WTC11 (cell line): ENCODE measurements around the gene PURA. TPM values are rescaled to one million over a fixed set of nuclear protein-coding genes. Genes with fewer than 3 reads are reported as not detected.

ENCODE experiments used
- ATAC-seq: fragments of 200-7000 bp; cut with Tn5 transposase; 2 replicates; pipeline ENCODE4 v1.10.0; 2021; ENCODE audit warnings: mild to moderate bottlenecking, moderate library complexity
- CTCF ChIA-PET: fragments of 300-600 bp; sonication (Branson Sonifier 250); formaldehyde crosslinking; loops from one replicate; lab custom pipeline; 2021; ENCODE audit warnings: antibody characterized with exemption; lab: Charles Lee
- POLR2A ChIA-PET: fragments of 350-600 bp; sonication (Branson Sonifier 250); formaldehyde crosslinking; loops from one replicate; lab custom pipeline; 2021; ENCODE audit warnings: antibody characterized with exemption; lab: Charles Lee
- DNase-seq: peaks from one replicate; pipeline ENCODE4 v3.0.0; 2021; ENCODE audit warnings: low spot score
- H3K27ac Mint-ChIP-seq: 2 replicates; pipeline ENCODE4 v1.8.0; 2021; ENCODE audit warnings: mixed read lengths
- H3K27me3 Mint-ChIP-seq: 2 replicates; pipeline ENCODE4 v1.8.0; 2021; ENCODE audit warnings: low read depth, mild to moderate bottlenecking, moderate library complexity, mixed read lengths
- H3K36me3 Mint-ChIP-seq: 2 replicates; pipeline ENCODE4 v1.8.0; 2021; ENCODE audit warnings: mixed read lengths
- H3K4me1 Mint-ChIP-seq: 2 replicates; pipeline ENCODE4 v1.8.0; 2022; ENCODE audit warnings: mixed read lengths
- H3K4me3 Mint-ChIP-seq: 2 replicates; pipeline ENCODE4 v1.8.0; 2021; ENCODE audit warnings: mild to moderate bottlenecking, moderate library complexity, mixed read lengths
- H3K9me3 Mint-ChIP-seq: 2 replicates; pipeline ENCODE4 v1.8.0; 2021; ENCODE audit warnings: mixed read lengths
- ATF2 ChIP-seq: sonication (generic); formaldehyde crosslinking; IDR thresholded peaks from 2 replicates; pipeline ENCODE4 v1.8.1; 2022; ENCODE audit warnings: low read depth, missing genetic modification reagents, borderline replicate concordance
- CBFB ChIP-seq: sonication (generic); formaldehyde crosslinking; IDR thresholded peaks from 2 replicates; pipeline ENCODE4 v1.8.1; 2022; ENCODE audit warnings: mild to moderate bottlenecking, low read depth, missing genetic modification reagents
- FOXJ3 ChIP-seq: sonication (generic); formaldehyde crosslinking; IDR thresholded peaks from 2 replicates; pipeline ENCODE4 v1.9.0; 2021; ENCODE audit warnings: missing genetic modification reagents, mild to moderate bottlenecking, borderline replicate concordance
- FOXK1 ChIP-seq: sonication (generic); formaldehyde crosslinking; IDR thresholded peaks from 2 replicates; pipeline ENCODE4 v1.8.0; 2022; ENCODE audit warnings: mild to moderate bottlenecking, moderate library complexity, missing genetic modification reagents
- JAZF1 ChIP-seq: fragments of 250-450 bp; sonication (Bioruptor Pico); IDR thresholded peaks from 2 replicates; pipeline ENCODE4 v1.9.0; 2021; ENCODE audit warnings: moderate library complexity, mild to moderate bottlenecking, inconsistent platforms
- NR2C2 ChIP-seq: sonication (generic); formaldehyde crosslinking; IDR thresholded peaks from 2 replicates; pipeline ENCODE4 v1.8.0; 2022; ENCODE audit warnings: mild to moderate bottlenecking, missing genetic modification reagents
- NR3C1 ChIP-seq: sonication (generic); formaldehyde crosslinking; conservative IDR thresholded peaks from 2 replicates; pipeline ENCODE4 v1.8.1; 2023; ENCODE audit warnings: low read depth, mild to moderate bottlenecking, missing genetic modification reagents
- RELA ChIP-seq: sonication (generic); formaldehyde crosslinking; IDR thresholded peaks from 2 replicates; pipeline ENCODE4 v1.8.1; 2022; ENCODE audit warnings: missing genetic modification reagents, mild to moderate bottlenecking, borderline replicate concordance
- SMAD3 ChIP-seq: sonication (generic); formaldehyde crosslinking; IDR thresholded peaks from 2 replicates; pipeline ENCODE4 v1.8.0; 2022; ENCODE audit warnings: missing genetic modification reagents, mild to moderate bottlenecking, borderline replicate concordance
- SP1 ChIP-seq: sonication (generic); formaldehyde crosslinking; conservative IDR thresholded peaks from 2 replicates; pipeline ENCODE4 v1.8.1; 2022; ENCODE audit warnings: missing genetic modification reagents
- TEAD1 ChIP-seq: sonication (generic); formaldehyde crosslinking; IDR thresholded peaks from 2 replicates; pipeline ENCODE4 v1.8.0; 2022; ENCODE audit warnings: mild to moderate bottlenecking, missing genetic modification reagents
- ZMAT4 ChIP-seq: fragments of 250-450 bp; sonication (Bioruptor Pico); IDR thresholded peaks from 2 replicates; pipeline ENCODE4 v1.9.0; 2021; ENCODE audit warnings: mild to moderate bottlenecking
- ZNF121 ChIP-seq: sonication (generic); formaldehyde crosslinking; IDR thresholded peaks from 2 replicates; pipeline ENCODE4 v1.8.0; 2023; ENCODE audit warnings: missing genetic modification reagents
- ZNF263 ChIP-seq: sonication (generic); formaldehyde crosslinking; IDR thresholded peaks from 2 replicates; pipeline ENCODE4 v1.8.1; 2022; ENCODE audit warnings: low read depth, mild to moderate bottlenecking, moderate library complexity, missing genetic modification reagents
- ZNF671 ChIP-seq: fragments of 250-450 bp; sonication (Bioruptor Pico); IDR thresholded peaks from 2 replicates; pipeline ENCODE4 v1.8.0; 2021; ENCODE audit warnings: mild to moderate bottlenecking
- total RNA-seq: library from RNA; stranded (reverse); gene quantifications from 3 replicates; pipeline ENCODE4 v1.2.3, GENCODE V29; 2021
- TF ChIP-seq, protein P1 (sequence below): sonication (generic); formaldehyde crosslinking; IDR thresholded peaks from 2 replicates; pipeline ENCODE4 v1.8.0; 2022; ENCODE audit warnings: mild to moderate bottlenecking, missing genetic modification reagents
- TF ChIP-seq, protein P2 (sequence below): sonication (generic); formaldehyde crosslinking; conservative IDR thresholded peaks from 2 replicates; pipeline ENCODE4 v1.8.1; 2022; ENCODE audit warnings: mild to moderate bottlenecking, missing genetic modification reagents
- TF ChIP-seq, protein P3 (sequence below): sonication (generic); formaldehyde crosslinking; IDR thresholded peaks from 2 replicates; pipeline ENCODE4 v1.8.1; 2022; ENCODE audit warnings: mild to moderate bottlenecking, missing genetic modification reagents, moderate library complexity, borderline replicate concordance
- TF ChIP-seq, protein P4 (sequence below): fragments of 200-600 bp; IDR thresholded peaks from 2 replicates; pipeline ENCODE4 v1.8.0; 2022; ENCODE audit warnings: antibody characterized with exemption
- TF ChIP-seq, protein P5 (sequence below): sonication (generic); formaldehyde crosslinking; IDR thresholded peaks from 2 replicates; pipeline ENCODE4 v1.8.1; 2023; ENCODE audit warnings: mild to moderate bottlenecking, missing genetic modification reagents, borderline replicate concordance
- TF ChIP-seq, protein P6 (sequence below): sonication (generic); formaldehyde crosslinking; IDR thresholded peaks from 2 replicates; pipeline ENCODE4 v1.8.1; 2023; ENCODE audit warnings: mild to moderate bottlenecking, missing genetic modification reagents
- TF ChIP-seq, protein P7 (sequence below): sonication (generic); formaldehyde crosslinking; IDR thresholded peaks from 2 replicates; pipeline ENCODE4 v1.8.0; 2022; ENCODE audit warnings: mild to moderate bottlenecking, missing genetic modification reagents

The PURA gene
- total RNA-seq, 1 experiment from 2014 or later: 9.0 TPM

GRCh38 chr5:140076142-140076541 lies 37.8 kb upstream of the PURA start:
- no peaks in the 10 kb centered on the region for H3K9me3 Mint-ChIP-seq
- POLR2A ChIA-PET: no interaction called here
- CTCF ChIA-PET: interaction anchor here (1.5 to 5.7 kb wide), 2 partner anchors 68 to 163 kb away, joined by 5 to 75 read pairs; no protein-coding TSS in a partner anchor
- ATAC-seq: no peak
- H3K4me3 Mint-ChIP-seq: no peak overlapping the region
- DNase-seq: no peak
- no peak overlapping the region for H3K27ac Mint-ChIP-seq
- no peaks in the 10 kb centered on the region for H3K36me3 Mint-ChIP-seq
- H3K27me3 Mint-ChIP-seq: peaks cover 3% of the 10 kb centered on the region
- TF ChIP-seq FOXK1: no peak
- TF ChIP-seq, protein P1, sequence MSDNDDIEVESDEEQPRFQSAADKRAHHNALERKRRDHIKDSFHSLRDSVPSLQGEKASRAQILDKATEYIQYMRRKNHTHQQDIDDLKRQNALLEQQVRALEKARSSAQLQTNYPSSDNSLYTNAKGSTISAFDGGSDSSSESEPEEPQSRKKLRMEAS (CRISPR knock-in tag): no peak
- H3K4me1 Mint-ChIP-seq: no peaks in the 10 kb centered on the region

- no peaks in the 10 kb centered on the region for H3K9me3 Mint-ChIP-seq
- TF ChIP-seq, protein P2, sequence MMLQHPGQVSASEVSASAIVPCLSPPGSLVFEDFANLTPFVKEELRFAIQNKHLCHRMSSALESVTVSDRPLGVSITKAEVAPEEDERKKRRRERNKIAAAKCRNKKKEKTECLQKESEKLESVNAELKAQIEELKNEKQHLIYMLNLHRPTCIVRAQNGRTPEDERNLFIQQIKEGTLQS (CRISPR knock-in tag): no peak
- TF ChIP-seq ATF2 (CRISPR knock-in tag) (no peak), RELA (CRISPR knock-in tag) (no peak), NR3C1 (no peak), JAZF1 (CRISPR knock-in tag) (no peak), TEAD1 (CRISPR knock-in tag) (no peak), SP1 (CRISPR knock-in tag) (no peak), FOXJ3 (no peak), ZMAT4 (CRISPR knock-in tag) (no peak), CBFB (CRISPR knock-in tag) (no peak), ZNF671 (CRISPR knock-in tag) (no peak), SMAD3 (no peak), ZNF121 (CRISPR knock-in tag) (no peak), ZNF263 (no peak), NR2C2 (CRISPR knock-in tag) (no peak)
- TF ChIP-seq, protein P3, sequence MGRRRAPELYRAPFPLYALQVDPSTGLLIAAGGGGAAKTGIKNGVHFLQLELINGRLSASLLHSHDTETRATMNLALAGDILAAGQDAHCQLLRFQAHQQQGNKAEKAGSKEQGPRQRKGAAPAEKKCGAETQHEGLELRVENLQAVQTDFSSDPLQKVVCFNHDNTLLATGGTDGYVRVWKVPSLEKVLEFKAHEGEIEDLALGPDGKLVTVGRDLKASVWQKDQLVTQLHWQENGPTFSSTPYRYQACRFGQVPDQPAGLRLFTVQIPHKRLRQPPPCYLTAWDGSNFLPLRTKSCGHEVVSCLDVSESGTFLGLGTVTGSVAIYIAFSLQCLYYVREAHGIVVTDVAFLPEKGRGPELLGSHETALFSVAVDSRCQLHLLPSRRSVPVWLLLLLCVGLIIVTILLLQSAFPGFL: no peak
- TF ChIP-seq, protein P4, sequence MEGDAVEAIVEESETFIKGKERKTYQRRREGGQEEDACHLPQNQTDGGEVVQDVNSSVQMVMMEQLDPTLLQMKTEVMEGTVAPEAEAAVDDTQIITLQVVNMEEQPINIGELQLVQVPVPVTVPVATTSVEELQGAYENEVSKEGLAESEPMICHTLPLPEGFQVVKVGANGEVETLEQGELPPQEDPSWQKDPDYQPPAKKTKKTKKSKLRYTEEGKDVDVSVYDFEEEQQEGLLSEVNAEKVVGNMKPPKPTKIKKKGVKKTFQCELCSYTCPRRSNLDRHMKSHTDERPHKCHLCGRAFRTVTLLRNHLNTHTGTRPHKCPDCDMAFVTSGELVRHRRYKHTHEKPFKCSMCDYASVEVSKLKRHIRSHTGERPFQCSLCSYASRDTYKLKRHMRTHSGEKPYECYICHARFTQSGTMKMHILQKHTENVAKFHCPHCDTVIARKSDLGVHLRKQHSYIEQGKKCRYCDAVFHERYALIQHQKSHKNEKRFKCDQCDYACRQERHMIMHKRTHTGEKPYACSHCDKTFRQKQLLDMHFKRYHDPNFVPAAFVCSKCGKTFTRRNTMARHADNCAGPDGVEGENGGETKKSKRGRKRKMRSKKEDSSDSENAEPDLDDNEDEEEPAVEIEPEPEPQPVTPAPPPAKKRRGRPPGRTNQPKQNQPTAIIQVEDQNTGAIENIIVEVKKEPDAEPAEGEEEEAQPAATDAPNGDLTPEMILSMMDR: no peak
- TF ChIP-seq, protein P5, sequence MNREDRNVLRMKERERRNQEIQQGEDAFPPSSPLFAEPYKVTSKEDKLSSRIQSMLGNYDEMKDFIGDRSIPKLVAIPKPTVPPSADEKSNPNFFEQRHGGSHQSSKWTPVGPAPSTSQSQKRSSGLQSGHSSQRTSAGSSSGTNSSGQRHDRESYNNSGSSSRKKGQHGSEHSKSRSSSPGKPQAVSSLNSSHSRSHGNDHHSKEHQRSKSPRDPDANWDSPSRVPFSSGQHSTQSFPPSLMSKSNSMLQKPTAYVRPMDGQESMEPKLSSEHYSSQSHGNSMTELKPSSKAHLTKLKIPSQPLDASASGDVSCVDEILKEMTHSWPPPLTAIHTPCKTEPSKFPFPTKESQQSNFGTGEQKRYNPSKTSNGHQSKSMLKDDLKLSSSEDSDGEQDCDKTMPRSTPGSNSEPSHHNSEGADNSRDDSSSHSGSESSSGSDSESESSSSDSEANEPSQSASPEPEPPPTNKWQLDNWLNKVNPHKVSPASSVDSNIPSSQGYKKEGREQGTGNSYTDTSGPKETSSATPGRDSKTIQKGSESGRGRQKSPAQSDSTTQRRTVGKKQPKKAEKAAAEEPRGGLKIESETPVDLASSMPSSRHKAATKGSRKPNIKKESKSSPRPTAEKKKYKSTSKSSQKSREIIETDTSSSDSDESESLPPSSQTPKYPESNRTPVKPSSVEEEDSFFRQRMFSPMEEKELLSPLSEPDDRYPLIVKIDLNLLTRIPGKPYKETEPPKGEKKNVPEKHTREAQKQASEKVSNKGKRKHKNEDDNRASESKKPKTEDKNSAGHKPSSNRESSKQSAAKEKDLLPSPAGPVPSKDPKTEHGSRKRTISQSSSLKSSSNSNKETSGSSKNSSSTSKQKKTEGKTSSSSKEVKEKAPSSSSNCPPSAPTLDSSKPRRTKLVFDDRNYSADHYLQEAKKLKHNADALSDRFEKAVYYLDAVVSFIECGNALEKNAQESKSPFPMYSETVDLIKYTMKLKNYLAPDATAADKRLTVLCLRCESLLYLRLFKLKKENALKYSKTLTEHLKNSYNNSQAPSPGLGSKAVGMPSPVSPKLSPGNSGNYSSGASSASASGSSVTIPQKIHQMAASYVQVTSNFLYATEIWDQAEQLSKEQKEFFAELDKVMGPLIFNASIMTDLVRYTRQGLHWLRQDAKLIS (CRISPR knock-in tag): no peak
- TF ChIP-seq, protein P6, sequence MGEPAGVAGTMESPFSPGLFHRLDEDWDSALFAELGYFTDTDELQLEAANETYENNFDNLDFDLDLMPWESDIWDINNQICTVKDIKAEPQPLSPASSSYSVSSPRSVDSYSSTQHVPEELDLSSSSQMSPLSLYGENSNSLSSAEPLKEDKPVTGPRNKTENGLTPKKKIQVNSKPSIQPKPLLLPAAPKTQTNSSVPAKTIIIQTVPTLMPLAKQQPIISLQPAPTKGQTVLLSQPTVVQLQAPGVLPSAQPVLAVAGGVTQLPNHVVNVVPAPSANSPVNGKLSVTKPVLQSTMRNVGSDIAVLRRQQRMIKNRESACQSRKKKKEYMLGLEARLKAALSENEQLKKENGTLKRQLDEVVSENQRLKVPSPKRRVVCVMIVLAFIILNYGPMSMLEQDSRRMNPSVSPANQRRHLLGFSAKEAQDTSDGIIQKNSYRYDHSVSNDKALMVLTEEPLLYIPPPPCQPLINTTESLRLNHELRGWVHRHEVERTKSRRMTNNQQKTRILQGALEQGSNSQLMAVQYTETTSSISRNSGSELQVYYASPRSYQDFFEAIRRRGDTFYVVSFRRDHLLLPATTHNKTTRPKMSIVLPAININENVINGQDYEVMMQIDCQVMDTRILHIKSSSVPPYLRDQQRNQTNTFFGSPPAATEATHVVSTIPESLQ (CRISPR knock-in tag): no peak
- TF ChIP-seq, protein P7, sequence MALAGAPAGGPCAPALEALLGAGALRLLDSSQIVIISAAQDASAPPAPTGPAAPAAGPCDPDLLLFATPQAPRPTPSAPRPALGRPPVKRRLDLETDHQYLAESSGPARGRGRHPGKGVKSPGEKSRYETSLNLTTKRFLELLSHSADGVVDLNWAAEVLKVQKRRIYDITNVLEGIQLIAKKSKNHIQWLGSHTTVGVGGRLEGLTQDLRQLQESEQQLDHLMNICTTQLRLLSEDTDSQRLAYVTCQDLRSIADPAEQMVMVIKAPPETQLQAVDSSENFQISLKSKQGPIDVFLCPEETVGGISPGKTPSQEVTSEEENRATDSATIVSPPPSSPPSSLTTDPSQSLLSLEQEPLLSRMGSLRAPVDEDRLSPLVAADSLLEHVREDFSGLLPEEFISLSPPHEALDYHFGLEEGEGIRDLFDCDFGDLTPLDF (CRISPR knock-in tag): no peak
- POLR2A ChIA-PET: no interaction called here
- H3K27me3 Mint-ChIP-seq: peaks cover 3% of the 10 kb centered on the region
- H3K36me3 Mint-ChIP-seq: no peaks in the 10 kb centered on the region
- no peak overlapping the region for H3K27ac Mint-ChIP-seq
- CTCF ChIA-PET: interaction anchor here (0.7 to 5.7 kb wide), 3 partner anchors 37 to 163 kb away, joined by 3 to 75 read pairs (median 5); partner anchors contain the start of gene PURA
- no peaks in the 10 kb centered on the region for H3K4me1 Mint-ChIP-seq
- H3K4me3 Mint-ChIP-seq: no peak overlapping the region
- no peak for DNase-seq
- ATAC-seq: no peak
These were observed 37.1 kb upstream of the PURA start for GRCh38 chr5:140076788-140077187.
